HepG2 (cell line): ENCODE data around the gene FAM83F. TPM values are rescaled to one million over a fixed set of nuclear protein-coding genes. Genes with fewer than 3 reads are reported as not detected.

ENCODE experiments used
- GFI1 ChIP-seq: sonication (generic); formaldehyde crosslinking; IDR thresholded peaks from 2 replicates; pipeline ENCODE4 v1.5.0; 2020; ENCODE audit warnings: missing genetic modification reagents, mild to moderate bottlenecking, borderline replicate concordance
- HMGXB3 ChIP-seq: sonication (generic); formaldehyde crosslinking; IDR thresholded peaks from 2 replicates; pipeline ENCODE4 v1.4.0; 2020; ENCODE audit warnings: missing genetic modification reagents, borderline replicate concordance
- KDM6A ChIP-seq: IDR thresholded peaks from 2 replicates; pipeline ENCODE4 v1.6.1; 2016; ENCODE audit warnings: low read depth
- MEIS1 ChIP-seq: sonication (generic); formaldehyde crosslinking; IDR thresholded peaks from 2 replicates; pipeline ENCODE4 v1.9.0; 2021; ENCODE audit warnings: mild to moderate bottlenecking, missing genetic modification reagents, moderate library complexity, borderline replicate concordance
- SNAPC2 ChIP-seq: sonication (generic); formaldehyde crosslinking; IDR thresholded peaks from 2 replicates; pipeline ENCODE4 v1.8.1; 2022; ENCODE audit warnings: mild to moderate bottlenecking, missing genetic modification reagents
- SRF ChIP-seq: IDR thresholded peaks from 2 replicates; pipeline ENCODE4 v1.6.1; 2011; ENCODE audit warnings: mild to moderate bottlenecking, low read depth, low read length, moderate library complexity
- TSC22D2 ChIP-seq: sonication (generic); formaldehyde crosslinking; IDR thresholded peaks from 2 replicates; pipeline ENCODE4 v1.5.1; 2020; ENCODE audit warnings: missing genetic modification reagents, mild to moderate bottlenecking, borderline replicate concordance
- USF2 ChIP-seq, 2 experiments: sonication (generic) in 1 of 2; formaldehyde crosslinking in 1 of 2; IDR thresholded peaks; 2 replicates each; pipeline versions ENCODE4 v1.5.1 to v1.6.1; 2011 to 2020; ENCODE audit warnings: borderline replicate concordance in 1 of 2, low read depth in 1 of 2, low read length in 1 of 2, mild to moderate bottlenecking in 1 of 2, missing genetic modification reagents in 1 of 2, moderate library complexity in 1 of 2
- ZBTB37 ChIP-seq: sonication (generic); formaldehyde crosslinking; IDR thresholded peaks from 2 replicates; pipeline ENCODE4 v1.4.0; 2020; ENCODE audit warnings: mild to moderate bottlenecking, missing genetic modification reagents
- ZBTB38 ChIP-seq: sonication (generic); formaldehyde crosslinking; IDR thresholded peaks from 2 replicates; pipeline ENCODE4 v1.5.1; 2020; ENCODE audit warnings: mild to moderate bottlenecking, missing genetic modification reagents
- ZNF33B ChIP-seq: sonication (generic); formaldehyde crosslinking; IDR thresholded peaks from 2 replicates; pipeline ENCODE4 v1.5.1; 2020; ENCODE audit warnings: mild to moderate bottlenecking, missing genetic modification reagents
- ZNF646 ChIP-seq: sonication (generic); formaldehyde crosslinking; IDR thresholded peaks from 2 replicates; pipeline ENCODE4 v1.9.0; 2021; ENCODE audit warnings: mild to moderate bottlenecking, missing genetic modification reagents
- ZNF781 ChIP-seq: sonication (generic); formaldehyde crosslinking; IDR thresholded peaks from 2 replicates; pipeline ENCODE4 v1.5.1; 2020; ENCODE audit warnings: borderline replicate concordance, mild to moderate bottlenecking, missing genetic modification reagents; ENCODE audit errors: not compliant biosample characterization
- polyA plus RNA-seq, 8 experiments: library from polyadenylated mRNA; depleted of rRNA in 3 of 8; stranded (reverse) in 7 of 8; unstranded in 1 of 8; fragments of >200 nt; fragmentation: Illumina TruSeq in 4 of 8; extraction: Trizol in 4 of 8; gene quantifications; 2 replicates each; pipeline versions ENCODE4 v1.2.1 to v1.2.3, GENCODE V29; 2011 to 2016; ENCODE audit warnings: low read depth in 4 of 8, missing spikeins in 1 of 8, mixed read lengths in 1 of 8; ENCODE audit not compliant: insufficient read depth in 1 of 8
- total RNA-seq, 5 experiments: library from RNA; depleted of rRNA; stranded (reverse); fragments of >200 nt; fragmentation: Illumina TruSeq; extraction: Trizol; gene quantifications; 2 replicates each; pipeline ENCODE4 v1.2.3, GENCODE V29; 2016; ENCODE audit warnings: low read depth in 1 of 5

FAM83F gene
- total and polyA plus RNA-seq, 2 of the 13 experiments (the other 11 are each of a cell fraction or from before 2014, with no cell fraction given) = not detected

GRCh38 chr22:40044102-40044869 is 49.5 kb downstream of the FAM83F start (continued):
- TF ChIP-seq SNAPC2 (CRISPR knock-in tag) (no peak), ZBTB38 (CRISPR knock-in tag) (no peak), ZBTB37 (no peak), GFI1 (CRISPR knock-in tag) (no peak), TSC22D2 (CRISPR knock-in tag) (no peak), ZNF33B (CRISPR knock-in tag) (no peak), MEIS1 (CRISPR knock-in tag) (peak; percentile 69; the same call in 1 of the 2 replicates), KDM6A (CRISPR knock-in tag) (no peak), ZNF646 (CRISPR knock-in tag) (no peak), USF2 (IDR thresholded peaks at IDR 0.05; ENCODE audit: low read depth, low read length) (0 out of 2 replicates have a peak, but pooled peaks have one; percentile 6), USF2 (CRISPR knock-in tag; IDR thresholded peaks at IDR 0.05; ENCODE audit: borderline replicate concordance) (no peak), SRF (peak; percentile 80), ZNF781 (no peak), HMGXB3 (CRISPR knock-in tag) (peak; percentile 100)
